HEK293T (cell line): Measurements from ENCODE around the gene PYY.
"Not testable (repeated sequence)": the region's sequence is repeated elsewhere in the genome, so short reads cannot be mapped to it uniquely, and the experiment has no call there.

Source experiments
- ARNT ChIP-seq: fragments of 450-650 bp; IDR thresholded peaks from 2 replicates; pipeline ENCODE4 v1.6.1; 2017; ENCODE audit warnings: mild to moderate bottlenecking
- BHLHE40 ChIP-seq: fragments of 450-650 bp; IDR thresholded peaks from 2 replicates; pipeline ENCODE4 v1.6.1; 2016; ENCODE audit warnings: mild to moderate bottlenecking, moderate library complexity, borderline replicate concordance
- FOXA1 ChIP-seq: fragments of 450-650 bp; IDR thresholded peaks from 2 replicates; pipeline ENCODE4 v1.6.1; 2016; ENCODE audit warnings: mild to moderate bottlenecking
- FOXM1 ChIP-seq: fragments of 450-650 bp; IDR thresholded peaks from 2 replicates; pipeline ENCODE4 v1.6.1; 2017; ENCODE audit warnings: mild to moderate bottlenecking, borderline replicate concordance
- HDGF ChIP-seq: fragments of 450-650 bp; IDR thresholded peaks from 2 replicates; pipeline ENCODE4 v1.6.1; 2017; ENCODE audit warnings: antibody characterized with exemption, borderline replicate concordance
- L3MBTL2 ChIP-seq: fragments of 450-650 bp; conservative IDR thresholded peaks from 2 replicates; pipeline ENCODE4 v1.6.1; 2016; ENCODE audit warnings: mild to moderate bottlenecking
- LEF1 ChIP-seq: fragments of 450-650 bp; IDR thresholded peaks from 2 replicates; pipeline ENCODE4 v1.6.1; 2017; ENCODE audit warnings: mild to moderate bottlenecking, borderline replicate concordance
- NFRKB ChIP-seq: fragments of 450-650 bp; IDR thresholded peaks from 2 replicates; pipeline ENCODE4 v1.6.1; 2016; ENCODE audit warnings: mild to moderate bottlenecking, moderate library complexity
- SP1 ChIP-seq: fragments of 450-650 bp; IDR thresholded peaks from 2 replicates; pipeline ENCODE4 v1.6.1; 2017
- SUZ12 ChIP-seq: fragments of 450-650 bp; IDR thresholded peaks from 2 replicates; pipeline ENCODE4 v1.6.1; 2016; ENCODE audit warnings: mild to moderate bottlenecking
- TARDBP ChIP-seq: fragments of 450-650 bp; IDR thresholded peaks from 2 replicates; pipeline ENCODE4 v1.6.1; 2016
- ZNF384 ChIP-seq: fragments of 450-650 bp; IDR thresholded peaks from 2 replicates; pipeline ENCODE4 v1.6.1; 2016

GRCh38 chr17:43971436-43971835 lies 17.7 kb upstream of the PYY start:
- TF ChIP-seq BHLHE40, ZNF384, FOXA1, SUZ12, FOXM1, NFRKB, SP1, HDGF, ARNT, TARDBP, L3MBTL2, LEF1: not testable (repeated sequence)
